Measurements from ENCODE around the gene WDR59. TPM values are rescaled to one million over a fixed set of nuclear protein-coding genes. Genes with fewer than 3 reads are reported as not detected.
"Not testable (repeated sequence)": the region's sequence is repeated elsewhere in the genome, so short reads cannot be mapped to it uniquely, and the experiment has no call there.

WDR59 gene
- total RNA-seq, 4 donors from 2014 or later = 26.0 to 59.4 (median 48.4) TPM

DNA sequence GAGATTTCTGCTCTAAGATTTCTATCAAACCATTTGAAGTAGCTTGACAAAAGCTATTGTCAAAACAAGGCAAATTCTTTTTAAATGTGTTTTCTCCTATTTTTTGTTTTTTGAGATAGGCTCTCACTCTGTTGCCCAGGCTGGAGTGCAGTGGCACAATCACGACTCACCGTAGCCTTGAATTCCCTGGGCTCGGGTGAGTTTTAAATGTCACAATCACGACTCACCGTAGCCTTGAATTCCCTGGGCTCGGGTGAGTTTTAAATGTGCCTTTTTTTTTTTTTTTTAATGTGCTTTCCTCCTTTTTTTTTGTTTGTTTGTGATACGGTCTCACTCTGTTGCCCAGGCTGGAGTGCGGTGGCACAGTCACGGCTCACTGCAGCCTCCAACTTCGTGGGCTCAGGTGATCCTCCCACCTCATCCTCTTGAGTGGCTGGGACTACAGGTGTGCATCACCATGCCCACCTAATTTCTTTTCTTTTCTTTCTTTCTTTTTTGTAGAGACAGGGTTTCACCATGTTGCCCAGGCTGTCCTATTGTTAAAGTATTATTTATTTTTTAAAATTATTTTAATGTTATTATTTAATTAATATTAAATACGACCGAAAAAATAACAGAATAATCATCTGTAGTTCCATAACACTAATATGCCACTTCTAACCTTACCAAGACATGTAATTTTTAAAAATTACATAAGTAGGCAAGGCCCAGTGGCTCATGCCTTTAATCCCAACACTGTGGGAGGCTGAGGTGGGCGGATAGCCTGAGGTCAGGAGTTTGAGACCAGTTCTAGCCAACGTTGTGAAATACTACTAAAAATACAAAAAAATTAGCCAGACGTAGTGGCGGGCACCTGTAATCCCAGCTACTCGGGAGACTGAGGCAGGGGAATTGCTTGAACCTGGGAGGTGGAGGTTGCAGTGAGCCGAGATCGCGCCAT, 140.6 kb downstream of the WDR59 start:
- no peak overlapping the region for H3K4me3 ChIP-seq (ENCODE audit: low read depth, poor library complexity, severe bottlenecking)
- no peak for DNase-seq (ENCODE audit: low spot score in 2 of 2)
- WGBS, 2 donors = 73 to 74% methylated on average over 20 of the region's 20 CpGs
- intact Hi-C loops (cut with DNase I; ENCODE audit: low total_unique reads) = no loop called here
- TF ChIP-seq, protein P1, sequence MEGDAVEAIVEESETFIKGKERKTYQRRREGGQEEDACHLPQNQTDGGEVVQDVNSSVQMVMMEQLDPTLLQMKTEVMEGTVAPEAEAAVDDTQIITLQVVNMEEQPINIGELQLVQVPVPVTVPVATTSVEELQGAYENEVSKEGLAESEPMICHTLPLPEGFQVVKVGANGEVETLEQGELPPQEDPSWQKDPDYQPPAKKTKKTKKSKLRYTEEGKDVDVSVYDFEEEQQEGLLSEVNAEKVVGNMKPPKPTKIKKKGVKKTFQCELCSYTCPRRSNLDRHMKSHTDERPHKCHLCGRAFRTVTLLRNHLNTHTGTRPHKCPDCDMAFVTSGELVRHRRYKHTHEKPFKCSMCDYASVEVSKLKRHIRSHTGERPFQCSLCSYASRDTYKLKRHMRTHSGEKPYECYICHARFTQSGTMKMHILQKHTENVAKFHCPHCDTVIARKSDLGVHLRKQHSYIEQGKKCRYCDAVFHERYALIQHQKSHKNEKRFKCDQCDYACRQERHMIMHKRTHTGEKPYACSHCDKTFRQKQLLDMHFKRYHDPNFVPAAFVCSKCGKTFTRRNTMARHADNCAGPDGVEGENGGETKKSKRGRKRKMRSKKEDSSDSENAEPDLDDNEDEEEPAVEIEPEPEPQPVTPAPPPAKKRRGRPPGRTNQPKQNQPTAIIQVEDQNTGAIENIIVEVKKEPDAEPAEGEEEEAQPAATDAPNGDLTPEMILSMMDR (IDR thresholded peaks at IDR 0.05) = no peak
- no peak for TF ChIP-seq POLR2A (IDR thresholded peaks at IDR 0.05)

- WGBS, 2 donors = 74 to 80% methylated on average over 14 of the region's 14 CpGs
- DNase-seq (ENCODE audit: low spot score in 2 of 2) = peak in 1 of 2 donors; percentile 81
- H3K4me3 ChIP-seq (ENCODE audit: low read depth, poor library complexity, severe bottlenecking); intact Hi-C loops (cut with DNase I; ENCODE audit: low total_unique reads): not testable (repeated sequence)
Observed at GRCh38 chr16:74843381-74844035, 141.4 kb downstream of the WDR59 start.

GRCh38 chr16:74842413-74842812, 142.5 kb downstream of the WDR59 start:
- peak in 1 of 2 donors; percentile 8 for DNase-seq (ENCODE audit: low spot score in 2 of 2)
- WGBS, 2 donors = 27 to 30% methylated on average over 6 of the region's 6 CpGs
- no peak for TF ChIP-seq POLR2A (IDR thresholded peaks at IDR 0.05)
- TF ChIP-seq, protein P1 (IDR thresholded peaks at IDR 0.05) = no peak
- intact Hi-C loops (cut with DNase I; ENCODE audit: low total_unique reads) = no loop called here
- H3K4me3 ChIP-seq (ENCODE audit: low read depth, poor library complexity, severe bottlenecking) = no peak overlapping the region

DNA sequence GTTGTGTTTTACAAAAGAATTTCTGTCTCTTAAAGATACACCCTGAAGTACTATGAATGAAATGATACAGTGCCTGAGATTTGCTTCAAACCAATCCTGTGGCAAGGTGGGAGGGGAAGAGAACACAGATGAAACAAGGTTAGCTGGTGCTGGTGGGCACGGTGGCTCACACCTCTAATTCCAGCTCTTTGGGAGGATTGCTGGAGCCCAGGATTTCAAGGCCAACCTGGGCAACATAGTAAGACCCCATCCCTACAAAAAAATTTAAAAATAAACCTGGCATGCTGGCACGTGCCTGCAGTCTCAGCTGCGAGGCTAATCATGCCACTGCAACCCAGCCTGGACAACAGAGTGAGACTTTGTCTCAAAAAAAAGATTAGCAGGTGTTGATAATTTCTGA, 143.0 kb downstream of the WDR59 start:
- intact Hi-C loops (cut with DNase I; ENCODE audit: low total_unique reads) = no loop called here
- TF ChIP-seq POLR2A (IDR thresholded peaks at IDR 0.05) = no peak
- TF ChIP-seq, protein P1 (IDR thresholded peaks at IDR 0.05) = no peak
- 49 to 55% methylated on average over 3 of the region's 3 CpGs for WGBS, 2 donors
- no peak overlapping the region for H3K4me3 ChIP-seq (ENCODE audit: low read depth, poor library complexity, severe bottlenecking)
- DNase-seq (ENCODE audit: low spot score in 2 of 2) = peak in 1 of 2 donors; percentile 21

DNA sequence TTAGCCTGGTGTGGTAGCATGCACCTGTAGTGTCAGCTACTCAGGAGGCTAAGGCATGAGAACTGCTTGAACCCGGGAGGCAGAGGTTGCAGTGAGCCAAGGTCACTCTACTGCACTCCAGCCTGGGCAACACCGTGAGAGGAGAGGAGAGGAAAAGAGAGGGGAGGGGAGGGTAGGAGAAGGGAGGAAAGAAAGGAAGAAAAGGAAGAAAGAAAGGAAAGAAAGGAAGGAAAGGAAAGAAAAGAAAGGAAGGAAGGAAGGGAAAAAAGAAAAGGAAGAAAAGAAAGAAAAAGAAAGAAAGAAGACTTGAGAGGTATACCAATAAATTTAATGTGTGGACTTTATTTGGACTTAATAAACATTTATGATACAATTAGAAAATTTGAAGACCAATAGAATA, 143.5 kb downstream of the WDR59 start:
- intact Hi-C loops (cut with DNase I; ENCODE audit: low total_unique reads) = no loop called here
- peak in 1 of 2 donors; percentile 56 for DNase-seq (ENCODE audit: low spot score in 2 of 2)
- TF ChIP-seq POLR2A (IDR thresholded peaks at IDR 0.05) = no peak
- TF ChIP-seq, protein P1 (IDR thresholded peaks at IDR 0.05) = no peak
- H3K4me3 ChIP-seq (ENCODE audit: low read depth, poor library complexity, severe bottlenecking) = no peak overlapping the region
- WGBS, 2 donors = 75 to 79% methylated on average over 2 of the region's 2 CpGs

DNA sequence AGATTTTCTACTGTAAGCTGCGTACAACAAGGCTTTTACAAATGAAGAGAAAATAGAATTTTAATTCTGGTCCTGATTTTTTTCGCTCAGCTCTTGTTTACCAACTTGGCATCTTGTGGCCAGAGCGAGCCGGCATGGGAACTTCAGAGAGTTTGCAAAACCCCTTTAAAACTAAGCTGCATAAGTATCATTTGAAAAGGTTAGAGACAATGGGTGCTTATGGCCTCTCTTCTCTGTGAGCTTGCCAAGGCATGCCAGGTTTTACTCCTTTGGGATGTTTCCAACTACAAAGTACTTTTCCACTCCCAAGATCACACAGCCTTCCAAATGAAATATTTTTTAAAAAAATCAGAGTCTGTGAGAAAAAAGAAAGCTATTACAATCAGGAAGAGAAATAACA, 147.9 kb downstream of the WDR59 start:
- intact Hi-C loops (cut with DNase I; ENCODE audit: low total_unique reads) = no loop called here
- no peak for TF ChIP-seq POLR2A (IDR thresholded peaks at IDR 0.05)
- TF ChIP-seq, protein P1 (IDR thresholded peaks at IDR 0.05) = no peak
- DNase-seq (ENCODE audit: low spot score in 2 of 2) = no peak
- WGBS, 2 donors = 50 to 55% methylated on average over 4 of the region's 4 CpGs
- H3K4me3 ChIP-seq (ENCODE audit: low read depth, poor library complexity, severe bottlenecking) = no peak overlapping the region
